ENCODE measurements around the gene TMEM198.

The TMEM198 gene

DNA sequence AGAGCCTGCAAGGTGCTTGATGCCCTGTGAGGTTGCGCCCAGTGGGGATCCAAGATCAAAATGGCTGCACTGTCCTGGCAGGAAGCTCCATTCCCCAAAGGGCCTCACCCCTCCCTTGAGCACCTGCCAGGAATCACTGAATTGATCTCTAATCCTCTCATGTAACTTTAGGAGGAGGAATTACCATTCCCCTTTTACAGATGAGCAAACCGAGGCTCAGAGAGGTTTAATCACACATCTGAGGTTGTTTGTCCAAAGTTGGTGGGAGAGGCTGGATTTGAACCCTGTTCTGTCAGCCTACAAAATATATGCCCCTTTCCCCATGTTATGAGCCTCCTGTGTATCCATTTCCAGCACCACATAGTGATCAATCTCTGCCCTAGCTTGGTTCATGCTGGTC, 19.0 kb upstream of the TMEM198 start:
- no peak overlapping the region for H3K27ac ChIP-seq (ENCODE audit: low read depth, low read length)
- peaks cover 88% of the 10 kb centered on the region for H3K27me3 ChIP-seq (ENCODE audit: control insufficient read depth, low read length)
- no peaks in the 10 kb centered on the region for H3F3A ChIP-seq (ENCODE audit: control insufficient read depth, insufficient read depth)
- H3K9me3 ChIP-seq (ENCODE audit: control insufficient read depth, insufficient read depth, low read length) = no peaks in the 10 kb centered on the region
- H3K4me2 ChIP-seq (ENCODE audit: low read length) = no peak overlapping the region
- no peaks in the 10 kb centered on the region for H3K79me2 ChIP-seq (ENCODE audit: control insufficient read depth, low read length)
- 0 out of 2 replicates have a peak, but pooled peaks cover 3% of the 10 kb centered on the region for H4K20me1 ChIP-seq (ENCODE audit: control insufficient read depth, insufficient read depth, low read depth, low read length)
- H3K4me3 ChIP-seq (ENCODE audit: low read length) = no peak overlapping the region
- no peaks in the 10 kb centered on the region for H3K4me1 ChIP-seq (ENCODE audit: control insufficient read depth, low read length)
- H3K9me2 ChIP-seq (replicated peaks; ENCODE audit: control insufficient read depth, low read length) = no peaks in the 10 kb centered on the region
- TF ChIP-seq, protein P1, sequence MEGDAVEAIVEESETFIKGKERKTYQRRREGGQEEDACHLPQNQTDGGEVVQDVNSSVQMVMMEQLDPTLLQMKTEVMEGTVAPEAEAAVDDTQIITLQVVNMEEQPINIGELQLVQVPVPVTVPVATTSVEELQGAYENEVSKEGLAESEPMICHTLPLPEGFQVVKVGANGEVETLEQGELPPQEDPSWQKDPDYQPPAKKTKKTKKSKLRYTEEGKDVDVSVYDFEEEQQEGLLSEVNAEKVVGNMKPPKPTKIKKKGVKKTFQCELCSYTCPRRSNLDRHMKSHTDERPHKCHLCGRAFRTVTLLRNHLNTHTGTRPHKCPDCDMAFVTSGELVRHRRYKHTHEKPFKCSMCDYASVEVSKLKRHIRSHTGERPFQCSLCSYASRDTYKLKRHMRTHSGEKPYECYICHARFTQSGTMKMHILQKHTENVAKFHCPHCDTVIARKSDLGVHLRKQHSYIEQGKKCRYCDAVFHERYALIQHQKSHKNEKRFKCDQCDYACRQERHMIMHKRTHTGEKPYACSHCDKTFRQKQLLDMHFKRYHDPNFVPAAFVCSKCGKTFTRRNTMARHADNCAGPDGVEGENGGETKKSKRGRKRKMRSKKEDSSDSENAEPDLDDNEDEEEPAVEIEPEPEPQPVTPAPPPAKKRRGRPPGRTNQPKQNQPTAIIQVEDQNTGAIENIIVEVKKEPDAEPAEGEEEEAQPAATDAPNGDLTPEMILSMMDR (IDR thresholded peaks at IDR 0.05; ENCODE audit: low read depth, low read length, poor library complexity, severe bottlenecking) = no peak
- no peak for TF ChIP-seq EZH2phosphoT487 (IDR thresholded peaks at IDR 0.05; ENCODE audit: borderline replicate concordance, low read length)
- H3K36me3 ChIP-seq (ENCODE audit: control insufficient read depth, low read length) = no peaks in the 10 kb centered on the region

DNA sequence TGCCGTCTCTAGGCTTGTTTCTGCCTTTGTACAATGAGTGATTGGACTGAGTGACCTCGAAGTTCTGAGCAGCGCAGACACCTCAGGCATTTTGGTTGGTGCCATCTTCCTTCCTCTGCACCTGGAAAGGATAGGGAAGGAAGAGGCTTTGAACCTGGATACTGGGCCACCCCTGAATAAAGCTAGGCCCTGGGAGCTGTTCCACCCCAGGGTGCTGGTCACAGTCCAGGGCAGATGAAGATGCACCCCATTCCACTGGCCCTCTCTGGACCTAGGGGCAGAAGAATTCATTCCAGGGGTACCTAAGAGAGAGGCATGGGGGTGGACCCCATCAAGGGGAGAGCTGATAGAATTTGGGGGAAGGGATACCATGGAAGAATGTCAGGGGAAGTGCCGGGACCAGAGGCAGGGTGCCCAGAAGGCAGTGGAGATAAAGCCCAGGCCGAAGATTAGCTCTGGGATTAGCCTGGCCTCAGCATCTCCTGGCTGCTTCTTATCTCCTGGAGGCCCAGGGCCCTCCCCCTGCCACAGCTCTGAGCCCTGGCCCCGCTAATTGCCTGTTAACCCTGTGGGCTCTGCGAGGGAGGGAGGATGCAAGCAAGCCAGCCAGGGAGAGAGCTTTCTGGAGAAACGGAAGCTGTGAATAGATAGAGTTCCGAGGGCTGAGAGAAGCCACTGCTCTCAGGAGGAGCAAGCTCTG, 18.1 kb upstream of the TMEM198 start:
- H3K4me2 ChIP-seq (ENCODE audit: low read length) = no peak overlapping the region
- peaks cover 88% of the 10 kb centered on the region for H3K27me3 ChIP-seq (ENCODE audit: control insufficient read depth, low read length)
- no peak for TF ChIP-seq EZH2phosphoT487 (IDR thresholded peaks at IDR 0.05; ENCODE audit: borderline replicate concordance, low read length)
- TF ChIP-seq, protein P1 (IDR thresholded peaks at IDR 0.05; ENCODE audit: low read depth, low read length, poor library complexity, severe bottlenecking) = no peak
- no peak overlapping the region for H3K4me3 ChIP-seq (ENCODE audit: low read length)
- H3F3A ChIP-seq (ENCODE audit: control insufficient read depth, insufficient read depth) = no peaks in the 10 kb centered on the region
- H3K79me2 ChIP-seq (ENCODE audit: control insufficient read depth, low read length) = no peaks in the 10 kb centered on the region
- no peaks in the 10 kb centered on the region for H3K4me1 ChIP-seq (ENCODE audit: control insufficient read depth, low read length)
- H4K20me1 ChIP-seq (ENCODE audit: control insufficient read depth, insufficient read depth, low read depth, low read length) = 0 out of 2 replicates have a peak, but pooled peaks cover 4% of the 10 kb centered on the region
- no peaks in the 10 kb centered on the region for H3K36me3 ChIP-seq (ENCODE audit: control insufficient read depth, low read length)
- H3K9me2 ChIP-seq (replicated peaks; ENCODE audit: control insufficient read depth, low read length) = no peaks in the 10 kb centered on the region
- no peaks in the 10 kb centered on the region for H3K9me3 ChIP-seq (ENCODE audit: control insufficient read depth, insufficient read depth, low read length)
- H3K27ac ChIP-seq (ENCODE audit: low read depth, low read length) = no peak overlapping the region

DNA sequence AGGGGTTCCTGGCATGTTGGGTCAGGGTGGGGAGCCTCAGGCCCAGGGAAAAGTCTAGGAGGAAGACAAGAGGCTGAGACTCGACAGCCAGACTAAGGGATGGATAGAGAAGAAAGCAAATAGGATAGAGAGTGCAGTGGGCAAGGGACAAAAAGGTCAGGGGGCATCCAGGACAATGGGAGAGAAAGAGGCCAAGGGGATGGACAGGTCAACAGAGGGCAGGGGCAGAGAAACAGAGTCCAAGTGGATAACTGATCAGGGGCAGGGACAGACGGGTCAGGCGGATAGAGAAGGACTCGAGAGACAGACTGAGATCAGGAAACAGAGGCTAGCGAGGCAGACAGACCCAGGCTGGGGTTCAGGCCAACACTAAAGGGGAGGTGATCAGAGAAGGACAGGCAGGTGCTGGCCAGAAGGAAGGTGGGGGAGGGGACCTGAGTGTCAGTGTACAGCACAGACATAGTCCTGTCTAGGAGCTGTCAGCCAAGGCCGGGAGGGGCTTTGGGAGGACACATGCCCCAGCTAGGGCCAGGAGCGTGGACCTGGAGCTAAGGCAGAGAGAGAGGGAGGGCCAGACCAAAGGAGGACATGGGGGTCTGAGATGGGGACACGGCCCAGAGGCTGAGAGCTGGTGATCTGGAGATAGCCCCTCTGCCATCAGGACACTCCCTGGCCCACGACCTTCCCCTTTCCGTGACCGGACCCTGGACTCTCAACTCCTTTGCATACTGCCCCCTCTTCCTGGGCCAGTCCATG, 17.3 kb upstream of the TMEM198 start:
- H3K4me1 ChIP-seq (ENCODE audit: control insufficient read depth, low read length) = no peaks in the 10 kb centered on the region
- H3K9me3 ChIP-seq (ENCODE audit: control insufficient read depth, insufficient read depth, low read length) = no peaks in the 10 kb centered on the region
- TF ChIP-seq, protein P1 (IDR thresholded peaks at IDR 0.05; ENCODE audit: low read depth, low read length, poor library complexity, severe bottlenecking) = no peak
- TF ChIP-seq EZH2phosphoT487 (IDR thresholded peaks at IDR 0.05; ENCODE audit: borderline replicate concordance, low read length) = no peak
- no peak overlapping the region for H3K4me3 ChIP-seq (ENCODE audit: low read length)
- 0 out of 2 replicates have a peak, but pooled peaks cover 4% of the 10 kb centered on the region for H4K20me1 ChIP-seq (ENCODE audit: control insufficient read depth, insufficient read depth, low read depth, low read length)
- H3K9me2 ChIP-seq (replicated peaks; ENCODE audit: control insufficient read depth, low read length) = no peaks in the 10 kb centered on the region
- no peak overlapping the region for H3K27ac ChIP-seq (ENCODE audit: low read depth, low read length)
- H3F3A ChIP-seq (ENCODE audit: control insufficient read depth, insufficient read depth) = no peaks in the 10 kb centered on the region
- H3K79me2 ChIP-seq (ENCODE audit: control insufficient read depth, low read length) = no peaks in the 10 kb centered on the region
- peaks cover 85% of the 10 kb centered on the region for H3K27me3 ChIP-seq (ENCODE audit: control insufficient read depth, low read length)
- no peaks in the 10 kb centered on the region for H3K36me3 ChIP-seq (ENCODE audit: control insufficient read depth, low read length)
- no peak overlapping the region for H3K4me2 ChIP-seq (ENCODE audit: low read length)

Measured in DOHH2 (cell line).